WTC11 (cell line): ENCODE results near the gene SLC19A1.

Experiments used
- ESRRA ChIP-seq: sonication (generic); formaldehyde crosslinking; IDR thresholded peaks from 2 replicates; pipeline ENCODE4 v1.8.1; 2022; ENCODE audit warnings: mild to moderate bottlenecking, missing genetic modification reagents, borderline replicate concordance
- NR1H2 ChIP-seq: sonication (generic); formaldehyde crosslinking; IDR thresholded peaks from 2 replicates; pipeline ENCODE4 v1.9.0; 2021; ENCODE audit warnings: mild to moderate bottlenecking, moderate library complexity, missing genetic modification reagents
- OVOL2 ChIP-seq: fragments of 250-450 bp; sonication (Bioruptor Pico); IDR thresholded peaks from 2 replicates; pipeline ENCODE4 v1.9.0; 2021; ENCODE audit warnings: mild to moderate bottlenecking, borderline replicate concordance
- TF ChIP-seq, protein P1 (sequence below): fragments of 200-600 bp; IDR thresholded peaks from 2 replicates; pipeline ENCODE4 v1.8.0; 2022; ENCODE audit warnings: antibody characterized with exemption
- TF ChIP-seq, protein P2 (sequence below): sonication (generic); formaldehyde crosslinking; IDR thresholded peaks from 2 replicates; pipeline ENCODE4 v1.8.1; 2022; ENCODE audit warnings: missing genetic modification reagents, borderline replicate concordance

DNA sequence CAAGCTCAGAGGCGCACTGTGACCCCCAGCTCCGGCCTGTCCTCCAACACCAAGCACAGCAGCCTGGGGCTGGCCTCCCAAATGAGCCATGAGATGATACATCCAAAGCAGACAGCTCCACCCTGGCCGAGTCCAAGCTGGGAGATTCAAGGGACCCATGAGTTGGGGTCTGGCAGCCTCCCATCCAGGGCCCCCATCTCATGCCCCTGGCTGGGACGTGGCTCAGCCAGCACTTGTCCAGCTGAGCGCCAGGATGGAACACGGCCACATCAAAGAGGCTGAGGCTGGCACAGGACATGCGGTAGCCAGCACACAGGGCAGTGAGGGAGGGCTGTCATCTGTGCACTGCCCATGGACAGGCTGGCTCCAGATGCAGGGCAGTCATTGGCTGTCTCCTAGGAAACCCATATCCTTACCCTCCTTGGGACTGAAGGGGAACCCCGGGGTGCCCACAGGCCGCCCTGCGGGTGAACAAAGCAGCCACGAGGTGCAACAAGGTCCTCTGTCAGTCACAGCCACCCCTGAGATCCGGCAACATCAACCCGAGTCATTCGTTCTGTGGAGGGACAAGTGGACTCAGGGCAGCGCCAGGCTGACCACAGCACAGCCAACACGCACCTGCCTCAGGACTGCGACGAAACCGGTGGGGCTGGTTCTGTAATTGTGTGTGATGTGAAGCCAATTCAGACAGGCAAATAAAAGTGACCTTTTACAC lies 29.1 kb downstream of the SLC19A1 start:
- TF ChIP-seq, protein P1, sequence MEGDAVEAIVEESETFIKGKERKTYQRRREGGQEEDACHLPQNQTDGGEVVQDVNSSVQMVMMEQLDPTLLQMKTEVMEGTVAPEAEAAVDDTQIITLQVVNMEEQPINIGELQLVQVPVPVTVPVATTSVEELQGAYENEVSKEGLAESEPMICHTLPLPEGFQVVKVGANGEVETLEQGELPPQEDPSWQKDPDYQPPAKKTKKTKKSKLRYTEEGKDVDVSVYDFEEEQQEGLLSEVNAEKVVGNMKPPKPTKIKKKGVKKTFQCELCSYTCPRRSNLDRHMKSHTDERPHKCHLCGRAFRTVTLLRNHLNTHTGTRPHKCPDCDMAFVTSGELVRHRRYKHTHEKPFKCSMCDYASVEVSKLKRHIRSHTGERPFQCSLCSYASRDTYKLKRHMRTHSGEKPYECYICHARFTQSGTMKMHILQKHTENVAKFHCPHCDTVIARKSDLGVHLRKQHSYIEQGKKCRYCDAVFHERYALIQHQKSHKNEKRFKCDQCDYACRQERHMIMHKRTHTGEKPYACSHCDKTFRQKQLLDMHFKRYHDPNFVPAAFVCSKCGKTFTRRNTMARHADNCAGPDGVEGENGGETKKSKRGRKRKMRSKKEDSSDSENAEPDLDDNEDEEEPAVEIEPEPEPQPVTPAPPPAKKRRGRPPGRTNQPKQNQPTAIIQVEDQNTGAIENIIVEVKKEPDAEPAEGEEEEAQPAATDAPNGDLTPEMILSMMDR: no peak
- TF ChIP-seq NR1H2 (CRISPR knock-in tag) (no peak), OVOL2 (no peak), ESRRA (CRISPR knock-in tag) (no peak)
- TF ChIP-seq, protein P2, sequence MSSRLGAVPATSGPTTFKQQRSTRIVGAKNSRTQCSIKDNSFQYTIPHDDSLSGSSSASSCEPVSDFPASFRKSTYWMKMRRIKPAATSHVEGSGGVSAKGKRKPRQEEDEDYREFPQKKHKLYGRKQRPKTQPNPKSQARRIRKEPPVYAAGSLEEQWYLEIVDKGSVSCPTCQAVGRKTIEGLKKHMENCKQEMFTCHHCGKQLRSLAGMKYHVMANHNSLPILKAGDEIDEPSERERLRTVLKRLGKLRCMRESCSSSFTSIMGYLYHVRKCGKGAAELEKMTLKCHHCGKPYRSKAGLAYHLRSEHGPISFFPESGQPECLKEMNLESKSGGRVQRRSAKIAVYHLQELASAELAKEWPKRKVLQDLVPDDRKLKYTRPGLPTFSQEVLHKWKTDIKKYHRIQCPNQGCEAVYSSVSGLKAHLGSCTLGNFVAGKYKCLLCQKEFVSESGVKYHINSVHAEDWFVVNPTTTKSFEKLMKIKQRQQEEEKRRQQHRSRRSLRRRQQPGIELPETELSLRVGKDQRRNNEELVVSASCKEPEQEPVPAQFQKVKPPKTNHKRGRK: no peak
